ENCODE results near the gene ARMC2. TPM values are rescaled to one million over a fixed set of nuclear protein-coding genes. Genes with fewer than 3 reads are reported as not detected.

The ARMC2 gene
- total RNA-seq, 1 experiment from 2014 or later = 1.1 TPM

GRCh38 chr6:108896111-108896661, 48.0 kb downstream of the ARMC2 start:
- H3K9ac ChIP-seq (ENCODE audit: low read length) = no peak overlapping the region
- H3K4me3 ChIP-seq (ENCODE audit: low read length) = no peak overlapping the region
- peak overlapping the region; percentile 19; the same call in 1 of the 2 replicates for H2AFZ ChIP-seq (ENCODE audit: low read length)
- TF ChIP-seq EZH2 (IDR thresholded peaks at IDR 0.05; ENCODE audit: low read length, unreplicated experiment) (no peak), CTCF (conservative IDR thresholded peaks at IDR 0.05; ENCODE audit: low read depth, low read length) (no peak), EZH2phosphoT487 (IDR thresholded peaks at IDR 0.05; ENCODE audit: borderline replicate concordance, low read length) (no peak)
- H3K27me3 ChIP-seq (ENCODE audit: low read length) = no peaks in the 10 kb centered on the region
- ChIA-PET POLR2A (ENCODE audit: unreplicated experiment) (no interaction called here), CTCF (no interaction called here)
- no peak overlapping the region for H3K27ac ChIP-seq (ENCODE audit: low read length)
- no peak overlapping the region for H3K4me2 ChIP-seq (ENCODE audit: low read length)
- no peaks in the 10 kb centered on the region for H3K9me3 ChIP-seq (ENCODE audit: low read length)
- ATAC-seq = peak; percentile 31; the same call in 1 of the 2 replicates
- no peaks in the 10 kb centered on the region for H3K9me2 ChIP-seq (replicated peaks; ENCODE audit: low read length)
- H3K79me2 ChIP-seq (ENCODE audit: low read length) = no peaks in the 10 kb centered on the region
- intact Hi-C loops (cut with micrococcal nuclease) = no loop called here
- H3F3A ChIP-seq (ENCODE audit: low read length, unreplicated experiment) = no peaks in the 10 kb centered on the region
- H4K20me1 ChIP-seq (ENCODE audit: low read length) = no peaks in the 10 kb centered on the region
- DNase-seq = peak; percentile 38
- no peaks in the 10 kb centered on the region for H3K36me3 ChIP-seq (ENCODE audit: low read depth, low read length)
- BruUV-seq (replicated peaks) = no TSS peak
- peaks cover 12% of the 10 kb centered on the region for H3K4me1 ChIP-seq (ENCODE audit: insufficient read depth, low read length)

GRCh38 chr6:108897371-108897770, 49.1 kb downstream of the ARMC2 start:
- no peaks in the 10 kb centered on the region for H3K79me2 ChIP-seq (ENCODE audit: low read length)
- no peak overlapping the region for H3K27ac ChIP-seq (ENCODE audit: low read length)
- H3K4me1 ChIP-seq (ENCODE audit: insufficient read depth, low read length) = peaks cover 16% of the 10 kb centered on the region
- TF ChIP-seq EZH2phosphoT487 (IDR thresholded peaks at IDR 0.05; ENCODE audit: borderline replicate concordance, low read length) (no peak), EZH2 (IDR thresholded peaks at IDR 0.05; ENCODE audit: low read length, unreplicated experiment) (no peak), CTCF (conservative IDR thresholded peaks at IDR 0.05; ENCODE audit: low read depth, low read length) (no peak)
- H4K20me1 ChIP-seq (ENCODE audit: low read length) = no peaks in the 10 kb centered on the region
- no peaks in the 10 kb centered on the region for H3K27me3 ChIP-seq (ENCODE audit: low read length)
- no peaks in the 10 kb centered on the region for H3K9me2 ChIP-seq (replicated peaks; ENCODE audit: low read length)
- ChIA-PET CTCF (no interaction called here), POLR2A (ENCODE audit: unreplicated experiment) (no interaction called here)
- H3F3A ChIP-seq (ENCODE audit: low read length, unreplicated experiment) = no peaks in the 10 kb centered on the region
- no peak overlapping the region for H3K4me2 ChIP-seq (ENCODE audit: low read length)
- no TSS peak for BruUV-seq (replicated peaks)
- ATAC-seq (no peak; the same call in 1 of the 2 replicates), DNase-seq (peak; percentile 2)
- intact Hi-C loops (cut with micrococcal nuclease) = no loop called here
- no peak overlapping the region for H3K9ac ChIP-seq (ENCODE audit: low read length)
- no peaks in the 10 kb centered on the region for H3K9me3 ChIP-seq (ENCODE audit: low read length)
- H3K36me3 ChIP-seq (ENCODE audit: low read depth, low read length) = no peaks in the 10 kb centered on the region
- H3K4me3 ChIP-seq (ENCODE audit: low read length) = no peak overlapping the region
- no peak overlapping the region for H2AFZ ChIP-seq (ENCODE audit: low read length)

- ChIA-PET CTCF (no interaction called here), POLR2A (ENCODE audit: unreplicated experiment) (interaction anchor here (0.6 to 0.7 kb wide), 2 partner anchors 55 to 169 kb away, joined by 3 to 4 read pairs; no protein-coding TSS in a partner anchor)
- BruUV-seq (replicated peaks) = no TSS peak
- H3F3A ChIP-seq (ENCODE audit: low read length, unreplicated experiment) = no peaks in the 10 kb centered on the region
- peaks cover 9% of the 10 kb centered on the region for H3K4me1 ChIP-seq (ENCODE audit: insufficient read depth, low read length)
- no peak overlapping the region for H3K9ac ChIP-seq (ENCODE audit: low read length)
- H3K4me3 ChIP-seq (ENCODE audit: low read length) = no peak overlapping the region
- H3K27ac ChIP-seq (ENCODE audit: low read length) = 0 out of 2 replicates have a peak overlapping the region, but pooled peaks have one; percentile 5
- no peak overlapping the region for H3K4me2 ChIP-seq (ENCODE audit: low read length)
- TF ChIP-seq EZH2 (IDR thresholded peaks at IDR 0.05; ENCODE audit: low read length, unreplicated experiment) (no peak), EZH2phosphoT487 (IDR thresholded peaks at IDR 0.05; ENCODE audit: borderline replicate concordance, low read length) (no peak), CTCF (conservative IDR thresholded peaks at IDR 0.05; ENCODE audit: low read depth, low read length) (no peak)
- intact Hi-C loops (cut with micrococcal nuclease) = loop anchor here (2.0 to 10.0 kb wide), 2 partner anchors 152 to 170 kb away; no protein-coding TSS in a partner anchor
- ATAC-seq (peak; percentile 76), DNase-seq (peak; percentile 23)
- no peaks in the 10 kb centered on the region for H3K9me3 ChIP-seq (ENCODE audit: low read length)
- H3K36me3 ChIP-seq (ENCODE audit: low read depth, low read length) = no peaks in the 10 kb centered on the region
- no peak overlapping the region for H2AFZ ChIP-seq (ENCODE audit: low read length)
- no peaks in the 10 kb centered on the region for H4K20me1 ChIP-seq (ENCODE audit: low read length)
- H3K79me2 ChIP-seq (ENCODE audit: low read length) = no peaks in the 10 kb centered on the region
- no peaks in the 10 kb centered on the region for H3K27me3 ChIP-seq (ENCODE audit: low read length)
- H3K9me2 ChIP-seq (replicated peaks; ENCODE audit: low read length) = no peaks in the 10 kb centered on the region
These were observed 54.2 kb downstream of the ARMC2 start for GRCh38 chr6:108902382-108902792.
